GM23338 (cell line): Measurements from ENCODE around the gene RWDD1. TPM values are rescaled to one million over a fixed set of nuclear protein-coding genes. Genes with fewer than 3 reads are reported as not detected.

Source experiments
- ATAC-seq: fragments of 200-7000 bp; cut with Tn5 transposase; 3 replicates; pipeline ENCODE4 v1.9.1; 2020
- DNase-seq: peaks from one replicate; pipeline ENCODE4 v3.0.0-alpha.2; 2015; ENCODE audit warnings: low spot score
- H2AFZ ChIP-seq: fragments of 200-600 bp; sonication (generic); 2 replicates; pipeline ENCODE4 v1.8.0; 2016; ENCODE audit warnings: antibody characterized with exemption, mild to moderate bottlenecking, moderate library complexity
- H3F3A ChIP-seq: fragments of 200-600 bp; sonication (generic); replicated peaks from 2 replicates; pipeline ENCODE4 v1.8.0; 2017; ENCODE audit warnings: antibody characterized with exemption, mixed run types, low read depth
- H3K27ac ChIP-seq: fragments of 200-600 bp; sonication (generic); 2 replicates; pipeline ENCODE4 v1.6.1; 2016; ENCODE audit warnings: low read depth
- H3K27me3 ChIP-seq: fragments of 200-600 bp; sonication (generic); 2 replicates; pipeline ENCODE4 v1.8.0; 2016; ENCODE audit warnings: mild to moderate bottlenecking, mixed run types, moderate library complexity; ENCODE audit not compliant: insufficient read depth
- H3K36me3 ChIP-seq: fragments of 200-600 bp; sonication (generic); 2 replicates; pipeline ENCODE4 v1.8.0; 2016; ENCODE audit warnings: mild to moderate bottlenecking; ENCODE audit not compliant: insufficient read depth
- H3K4me1 ChIP-seq: fragments of 200-600 bp; sonication (generic); 2 replicates; pipeline ENCODE4 v1.8.0; 2016; ENCODE audit warnings: mild to moderate bottlenecking, moderate library complexity; ENCODE audit not compliant: insufficient read depth
- H3K4me2 ChIP-seq: fragments of 200-600 bp; sonication (generic); 2 replicates; pipeline ENCODE4 v1.7.1; 2017; ENCODE audit warnings: mixed run types
- H3K4me3 ChIP-seq: fragments of 200-600 bp; sonication (generic); 2 replicates; pipeline ENCODE4 v1.6.1; 2016; ENCODE audit warnings: mixed run types
- H3K79me2 ChIP-seq: fragments of 200-600 bp; sonication (generic); replicated peaks from 2 replicates; pipeline ENCODE4 v1.8.0; 2017; ENCODE audit warnings: mild to moderate bottlenecking; ENCODE audit not compliant: insufficient read depth
- H3K9me2 ChIP-seq: fragments of 200-600 bp; sonication (generic); 2 replicates; pipeline ENCODE4 v1.8.0; 2017; ENCODE audit not compliant: insufficient read depth
- H4K20me1 ChIP-seq: fragments of 200-600 bp; sonication (generic); replicated peaks from 2 replicates; pipeline ENCODE4 v1.8.0; 2017; ENCODE audit warnings: mild to moderate bottlenecking; ENCODE audit not compliant: insufficient read depth
- H3K27ac Mint-ChIP-seq: 2 replicates; pipeline ENCODE4 v1.8.0; 2020; ENCODE audit warnings: inconsistent platforms, mild to moderate bottlenecking, moderate library complexity, mixed read lengths
- H3K27me3 Mint-ChIP-seq: 3 replicates; pipeline ENCODE4 v1.8.0; 2022; ENCODE audit warnings: low read depth, mild to moderate bottlenecking, moderate library complexity, mixed read lengths, inconsistent platforms; ENCODE audit not compliant: insufficient read depth, poor library complexity
- H3K36me3 Mint-ChIP-seq: 3 replicates; pipeline ENCODE4 v1.8.0; 2021; ENCODE audit warnings: low read depth, mild to moderate bottlenecking, inconsistent platforms, moderate library complexity, mixed read lengths
- H3K4me1 Mint-ChIP-seq: 3 replicates; pipeline ENCODE4 v1.8.0; 2020; ENCODE audit warnings: mild to moderate bottlenecking, inconsistent platforms, mixed read lengths
- H3K4me3 Mint-ChIP-seq: 3 replicates; pipeline ENCODE4 v1.8.0; 2021; ENCODE audit warnings: moderate library complexity, mild to moderate bottlenecking, inconsistent platforms, mixed read lengths
- H3K9me3 Mint-ChIP-seq: 3 replicates; pipeline ENCODE4 v1.8.0; 2020; ENCODE audit warnings: moderate library complexity, mild to moderate bottlenecking, inconsistent platforms, mixed read lengths
- CREB1 ChIP-seq: fragments of 250-450 bp; sonication (Bioruptor Pico); IDR thresholded peaks from 2 replicates; pipeline ENCODE4 v1.5.0; 2020; ENCODE audit warnings: low read depth, mild to moderate bottlenecking, moderate library complexity
- EZH2 ChIP-seq: fragments of 200-600 bp; sonication (generic); IDR thresholded peaks from one replicate; pipeline ENCODE4 v1.8.0; 2017; ENCODE audit warnings: antibody characterized with exemption, mild to moderate bottlenecking, low read depth; ENCODE audit not compliant: unreplicated experiment
- EZH2phosphoT487 ChIP-seq: fragments of 200-600 bp; sonication (generic); IDR thresholded peaks from one replicate; pipeline ENCODE4 v1.8.1; 2018; ENCODE audit warnings: antibody characterized with exemption; ENCODE audit not compliant: unreplicated experiment
- JUNB ChIP-seq: IDR thresholded peaks from one replicate; pipeline ENCODE4 v1.6.1; 2016; ENCODE audit warnings: antibody characterized with exemption; ENCODE audit not compliant: unreplicated experiment
- NANOG ChIP-seq: IDR thresholded peaks from 2 replicates; pipeline ENCODE4 v1.6.1; 2016; ENCODE audit warnings: antibody characterized with exemption, borderline replicate concordance
- POLR2AphosphoS5 ChIP-seq: IDR thresholded peaks from 2 replicates; pipeline ENCODE4 v1.6.1; 2016; ENCODE audit warnings: antibody characterized with exemption, low read depth
- REST ChIP-seq: IDR thresholded peaks from one replicate; pipeline ENCODE4 v1.6.1; 2018; ENCODE audit warnings: antibody characterized with exemption; ENCODE audit not compliant: unreplicated experiment
- STAT1 ChIP-seq: IDR thresholded peaks from one replicate; pipeline ENCODE4 v1.6.1; 2016; ENCODE audit warnings: antibody characterized with exemption; ENCODE audit not compliant: unreplicated experiment
- ZNF114 ChIP-seq: fragments of 250-450 bp; sonication (Bioruptor Pico); IDR thresholded peaks from 2 replicates; pipeline ENCODE4 v1.5.0; 2020; ENCODE audit warnings: mild to moderate bottlenecking, moderate library complexity
- ZNF331 ChIP-seq: fragments of 250-450 bp; sonication (Bioruptor Pico); IDR thresholded peaks from 2 replicates; pipeline ENCODE4 v1.5.0; 2020; ENCODE audit warnings: low read depth, mild to moderate bottlenecking, moderate library complexity
- polyA plus RNA-seq: library from polyadenylated mRNA; unstranded; fragments of >200 nt; fragmentation: Nextera tagmentation; extraction: Ambion mirVana; gene quantifications from 2 replicates; pipeline ENCODE4 v1.2.1, GENCODE V29; 2016
- total RNA-seq: library from RNA; depleted of rRNA; stranded (reverse); fragments of >200 nt; shearing (Covaris generic); gene quantifications from 2 replicates; pipeline ENCODE4 v1.2.3, GENCODE V29; 2014
- TF ChIP-seq, protein P1 (sequence below): IDR thresholded peaks from 2 replicates; pipeline ENCODE4 v1.6.1; 2016; ENCODE audit warnings: antibody characterized with exemption
- TF ChIP-seq, protein P2 (sequence below): fragments of 250-450 bp; sonication (Bioruptor Pico); IDR thresholded peaks from 2 replicates; pipeline ENCODE4 v1.5.0; 2020; ENCODE audit warnings: mild to moderate bottlenecking, moderate library complexity
- TF ChIP-seq, protein P3 (sequence below), 2 experiments: fragments of 200-600 bp in 1 of 2; sonication (generic) in 1 of 2; conservative IDR thresholded peaks; 2 replicates each; pipeline versions ENCODE4 v1.5.1 to v1.6.1; 2016 to 2017; ENCODE audit warnings: antibody characterized with exemption in 2 of 2, low read depth in 2 of 2, mild to moderate bottlenecking in 2 of 2, moderate library complexity in 1 of 2

RWDD1 gene
- total and polyA plus RNA-seq, 2 experiments from 2014 or later: 20.2 to 171 TPM

DNA sequence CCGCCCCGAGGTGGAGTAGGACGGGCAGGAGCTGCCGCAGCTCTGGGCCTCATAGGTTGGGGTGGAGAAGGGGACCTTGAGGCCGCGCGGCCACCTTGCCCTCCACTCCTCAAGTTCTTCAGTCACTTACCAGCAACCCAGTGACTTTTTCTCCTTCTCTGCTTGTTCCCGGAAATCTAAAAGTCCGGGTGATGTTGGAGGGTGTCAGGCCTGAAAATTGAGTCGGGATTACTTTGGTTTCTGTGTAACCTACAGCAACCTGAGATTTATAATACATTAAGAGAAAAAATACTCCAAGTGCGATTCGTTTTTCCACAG lies 338 bp downstream of the RWDD1 start:
- Mint-ChIP-seq H3K4me3 (peak overlapping the region; percentile 100), H3K9me3 (no peaks in the 10 kb centered on the region; the same call in 2 of the 3 replicates), H3K27ac (peak overlapping the region; percentile 97), H3K36me3 (no peaks in the 10 kb centered on the region), H3K4me1 (peaks cover 7% of the 10 kb centered on the region), H3K27me3 (peaks cover 4% of the 10 kb centered on the region)
- peaks cover 52% of the 10 kb centered on the region for H3K79me2 ChIP-seq
- H3K27me3 ChIP-seq: no peaks in the 10 kb centered on the region
- DNase-seq (no peak), ATAC-seq (no peak)
- H2AFZ ChIP-seq: peak overlapping the region; percentile 96
- H3K36me3 ChIP-seq: no peaks in the 10 kb centered on the region
- TF ChIP-seq, protein P1, sequence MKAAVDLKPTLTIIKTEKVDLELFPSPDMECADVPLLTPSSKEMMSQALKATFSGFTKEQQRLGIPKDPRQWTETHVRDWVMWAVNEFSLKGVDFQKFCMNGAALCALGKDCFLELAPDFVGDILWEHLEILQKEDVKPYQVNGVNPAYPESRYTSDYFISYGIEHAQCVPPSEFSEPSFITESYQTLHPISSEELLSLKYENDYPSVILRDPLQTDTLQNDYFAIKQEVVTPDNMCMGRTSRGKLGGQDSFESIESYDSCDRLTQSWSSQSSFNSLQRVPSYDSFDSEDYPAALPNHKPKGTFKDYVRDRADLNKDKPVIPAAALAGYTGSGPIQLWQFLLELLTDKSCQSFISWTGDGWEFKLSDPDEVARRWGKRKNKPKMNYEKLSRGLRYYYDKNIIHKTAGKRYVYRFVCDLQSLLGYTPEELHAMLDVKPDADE: no peak
- TF ChIP-seq STAT1 (no peak), EZH2 (no peak), JUNB (no peak), NANOG (no peak), CREB1 (no peak), POLR2AphosphoS5 (no peak), REST (no peak), ZNF114 (CRISPR knock-in tag) (no peak), EZH2phosphoT487 (no peak), ZNF331 (no peak)
- TF ChIP-seq, protein P2, sequence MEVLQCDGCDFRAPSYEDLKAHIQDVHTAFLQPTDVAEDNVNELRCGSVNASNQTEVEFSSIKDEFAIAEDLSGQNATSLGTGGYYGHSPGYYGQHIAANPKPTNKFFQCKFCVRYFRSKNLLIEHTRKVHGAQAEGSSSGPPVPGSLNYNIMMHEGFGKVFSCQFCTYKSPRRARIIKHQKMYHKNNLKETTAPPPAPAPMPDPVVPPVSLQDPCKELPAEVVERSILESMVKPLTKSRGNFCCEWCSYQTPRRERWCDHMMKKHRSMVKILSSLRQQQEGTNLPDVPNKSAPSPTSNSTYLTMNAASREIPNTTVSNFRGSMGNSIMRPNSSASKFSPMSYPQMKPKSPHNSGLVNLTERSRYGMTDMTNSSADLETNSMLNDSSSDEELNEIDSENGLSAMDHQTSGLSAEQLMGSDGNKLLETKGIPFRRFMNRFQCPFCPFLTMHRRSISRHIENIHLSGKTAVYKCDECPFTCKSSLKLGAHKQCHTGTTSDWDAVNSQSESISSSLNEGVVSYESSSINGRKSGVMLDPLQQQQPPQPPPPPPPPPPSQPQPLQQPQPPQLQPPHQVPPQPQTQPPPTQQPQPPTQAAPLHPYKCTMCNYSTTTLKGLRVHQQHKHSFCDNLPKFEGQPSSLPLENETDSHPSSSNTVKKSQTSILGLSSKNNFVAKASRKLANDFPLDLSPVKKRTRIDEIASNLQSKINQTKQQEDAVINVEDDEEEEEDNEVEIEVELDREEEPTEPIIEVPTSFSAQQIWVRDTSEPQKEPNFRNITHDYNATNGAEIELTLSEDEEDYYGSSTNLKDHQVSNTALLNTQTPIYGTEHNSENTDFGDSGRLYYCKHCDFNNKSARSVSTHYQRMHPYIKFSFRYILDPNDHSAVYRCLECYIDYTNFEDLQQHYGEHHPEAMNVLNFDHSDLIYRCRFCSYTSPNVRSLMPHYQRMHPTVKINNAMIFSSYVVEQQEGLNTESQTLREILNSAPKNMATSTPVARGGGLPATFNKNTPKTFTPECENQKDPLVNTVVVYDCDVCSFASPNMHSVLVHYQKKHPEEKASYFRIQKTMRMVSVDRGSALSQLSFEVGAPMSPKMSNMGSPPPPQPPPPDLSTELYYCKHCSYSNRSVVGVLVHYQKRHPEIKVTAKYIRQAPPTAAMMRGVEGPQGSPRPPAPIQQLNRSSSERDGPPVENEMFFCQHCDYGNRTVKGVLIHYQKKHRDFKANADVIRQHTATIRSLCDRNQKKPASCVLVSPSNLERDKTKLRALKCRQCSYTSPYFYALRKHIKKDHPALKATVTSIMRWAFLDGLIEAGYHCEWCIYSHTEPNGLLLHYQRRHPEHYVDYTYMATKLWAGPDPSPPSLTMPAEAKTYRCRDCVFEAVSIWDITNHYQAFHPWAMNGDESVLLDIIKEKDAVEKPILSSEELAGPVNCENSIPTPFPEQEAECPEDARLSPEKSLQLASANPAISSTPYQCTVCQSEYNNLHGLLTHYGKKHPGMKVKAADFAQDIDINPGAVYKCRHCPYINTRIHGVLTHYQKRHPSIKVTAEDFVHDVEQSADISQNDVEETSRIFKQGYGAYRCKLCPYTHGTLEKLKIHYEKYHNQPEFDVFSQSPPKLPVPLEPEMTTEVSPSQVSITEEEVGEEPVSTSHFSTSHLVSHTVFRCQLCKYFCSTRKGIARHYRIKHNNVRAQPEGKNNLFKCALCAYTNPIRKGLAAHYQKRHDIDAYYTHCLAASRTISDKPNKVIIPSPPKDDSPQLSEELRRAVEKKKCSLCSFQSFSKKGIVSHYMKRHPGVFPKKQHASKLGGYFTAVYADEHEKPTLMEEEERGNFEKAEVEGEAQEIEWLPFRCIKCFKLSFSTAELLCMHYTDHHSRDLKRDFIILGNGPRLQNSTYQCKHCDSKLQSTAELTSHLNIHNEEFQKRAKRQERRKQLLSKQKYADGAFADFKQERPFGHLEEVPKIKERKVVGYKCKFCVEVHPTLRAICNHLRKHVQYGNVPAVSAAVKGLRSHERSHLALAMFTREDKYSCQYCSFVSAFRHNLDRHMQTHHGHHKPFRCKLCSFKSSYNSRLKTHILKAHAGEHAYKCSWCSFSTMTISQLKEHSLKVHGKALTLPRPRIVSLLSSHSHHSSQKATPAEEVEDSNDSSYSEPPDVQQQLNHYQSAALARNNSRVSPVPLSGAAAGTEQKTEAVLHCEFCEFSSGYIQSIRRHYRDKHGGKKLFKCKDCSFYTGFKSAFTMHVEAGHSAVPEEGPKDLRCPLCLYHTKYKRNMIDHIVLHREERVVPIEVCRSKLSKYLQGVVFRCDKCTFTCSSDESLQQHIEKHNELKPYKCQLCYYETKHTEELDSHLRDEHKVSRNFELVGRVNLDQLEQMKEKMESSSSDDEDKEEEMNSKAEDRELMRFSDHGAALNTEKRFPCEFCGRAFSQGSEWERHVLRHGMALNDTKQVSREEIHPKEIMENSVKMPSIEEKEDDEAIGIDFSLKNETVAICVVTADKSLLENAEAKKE (CRISPR knock-in tag): no peak
- TF ChIP-seq, protein P3, sequence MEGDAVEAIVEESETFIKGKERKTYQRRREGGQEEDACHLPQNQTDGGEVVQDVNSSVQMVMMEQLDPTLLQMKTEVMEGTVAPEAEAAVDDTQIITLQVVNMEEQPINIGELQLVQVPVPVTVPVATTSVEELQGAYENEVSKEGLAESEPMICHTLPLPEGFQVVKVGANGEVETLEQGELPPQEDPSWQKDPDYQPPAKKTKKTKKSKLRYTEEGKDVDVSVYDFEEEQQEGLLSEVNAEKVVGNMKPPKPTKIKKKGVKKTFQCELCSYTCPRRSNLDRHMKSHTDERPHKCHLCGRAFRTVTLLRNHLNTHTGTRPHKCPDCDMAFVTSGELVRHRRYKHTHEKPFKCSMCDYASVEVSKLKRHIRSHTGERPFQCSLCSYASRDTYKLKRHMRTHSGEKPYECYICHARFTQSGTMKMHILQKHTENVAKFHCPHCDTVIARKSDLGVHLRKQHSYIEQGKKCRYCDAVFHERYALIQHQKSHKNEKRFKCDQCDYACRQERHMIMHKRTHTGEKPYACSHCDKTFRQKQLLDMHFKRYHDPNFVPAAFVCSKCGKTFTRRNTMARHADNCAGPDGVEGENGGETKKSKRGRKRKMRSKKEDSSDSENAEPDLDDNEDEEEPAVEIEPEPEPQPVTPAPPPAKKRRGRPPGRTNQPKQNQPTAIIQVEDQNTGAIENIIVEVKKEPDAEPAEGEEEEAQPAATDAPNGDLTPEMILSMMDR (conservative IDR thresholded peaks at IDR 0.05; ENCODE audit: low read depth in 2 of 2): no peak
- no peaks in the 10 kb centered on the region for H4K20me1 ChIP-seq
- no peaks in the 10 kb centered on the region for H3K9me2 ChIP-seq
- H3K4me3 ChIP-seq: peak overlapping the region; percentile 95
- H3K27ac ChIP-seq: peak overlapping the region; percentile 88
- H3K4me1 ChIP-seq: peaks cover 11% of the 10 kb centered on the region; the same call in 1 of the 2 replicates
- peaks cover 11% of the 10 kb centered on the region for H3F3A ChIP-seq
- peak overlapping the region; percentile 95 for H3K4me2 ChIP-seq
